Activated T-cell treated with anti-CD3 and anti-CD28 coated beads, Interleukin-2, amount 50 U/mL, for 1 hour (primary cell): ENCODE data around the gene CIAPIN1.
"Not testable (repeated sequence)": the region's sequence is repeated elsewhere in the genome, so short reads cannot be mapped to it uniquely, and the experiment has no call there.

ENCODE experiments used
- DNase-seq: peaks from one replicate; pipeline ENCODE4 v3.0.0-alpha.2; 2020

Gene CIAPIN1

GRCh38 chr16:57439947-57440346 lies 7.2 kb downstream of the CIAPIN1 start:
- DNase-seq: not testable (repeated sequence)

GRCh38 chr16:57435838-57436237 lies 11.3 kb downstream of the CIAPIN1 start:
- no peak for DNase-seq

GRCh38 chr16:57434003-57434402 lies 13.2 kb downstream of the CIAPIN1 start:
- no peak for DNase-seq

GRCh38 chr16:57432989-57433388 lies 14.2 kb downstream of the CIAPIN1 start:
- DNase-seq: no peak

GRCh38 chr16:57432505-57432904 lies 14.7 kb downstream of the CIAPIN1 start:
- DNase-seq: no peak

GRCh38 chr16:57430955-57431354 lies 16.2 kb downstream of the CIAPIN1 start:
- no peak for DNase-seq

- DNase-seq: no peak
Observed at GRCh38 chr16:57427824-57428223, 19.4 kb downstream of the CIAPIN1 start.

GRCh38 chr16:57427307-57427706 lies 19.9 kb downstream of the CIAPIN1 start:
- DNase-seq: no peak

GRCh38 chr16:57426356-57426755 lies 20.8 kb downstream of the CIAPIN1 start:
- no peak for DNase-seq

GRCh38 chr16:57424583-57424982 lies 22.6 kb downstream of the CIAPIN1 start:
- no peak for DNase-seq

GRCh38 chr16:57423152-57423551 lies 24.0 kb downstream of the CIAPIN1 start:
- DNase-seq: no peak

GRCh38 chr16:57422026-57422944 lies 24.9 kb downstream of the CIAPIN1 start:
- no peak for DNase-seq

- DNase-seq: no peak
Observed at GRCh38 chr16:57419506-57419905, 27.7 kb downstream of the CIAPIN1 start.

- no peak for DNase-seq
Observed at GRCh38 chr16:57416084-57416483, 31.1 kb downstream of the CIAPIN1 start.

- DNase-seq: no peak
Observed at GRCh38 chr16:57413733-57414132, 33.5 kb downstream of the CIAPIN1 start.

- DNase-seq: no peak
Observed at GRCh38 chr16:57413301-57413730, 33.9 kb downstream of the CIAPIN1 start.

GRCh38 chr16:57412584-57412983 lies 34.6 kb downstream of the CIAPIN1 start:
- DNase-seq: no peak

- DNase-seq: no peak
Observed at GRCh38 chr16:57411362-57411976, 35.7 kb downstream of the CIAPIN1 start.

GRCh38 chr16:57409870-57410587 lies 37.2 kb downstream of the CIAPIN1 start:
- no peak for DNase-seq

GRCh38 chr16:57409065-57409464 lies 38.1 kb downstream of the CIAPIN1 start:
- DNase-seq: no peak

- no peak for DNase-seq
Observed at GRCh38 chr16:57407521-57408353, 39.4 kb downstream of the CIAPIN1 start.

GRCh38 chr16:57406881-57407280 lies 40.3 kb downstream of the CIAPIN1 start:
- DNase-seq: no peak

- DNase-seq: no peak
Observed at GRCh38 chr16:57405097-57405496, 42.1 kb downstream of the CIAPIN1 start.
